Occipital lobe (tissue), 2 donors: Measurements from ENCODE around the gene AFF1. TPM values are rescaled to one million over a fixed set of nuclear protein-coding genes. Genes with fewer than 3 reads are reported as not detected.

Experiments
- DNase-seq: peaks from one replicate; lab custom pipeline; 2025; lab: John Stamatoyannopoulos, UW
- total RNA-seq: library from RNA; depleted of rRNA; stranded (reverse); fragments of >200 nt; gene quantifications from one replicate; pipeline ENCODE4 v1.2.3, GENCODE V29; 2014

The AFF1 gene
- total RNA-seq, 1 donor from 2014 or later: 5.8 TPM

DNA sequence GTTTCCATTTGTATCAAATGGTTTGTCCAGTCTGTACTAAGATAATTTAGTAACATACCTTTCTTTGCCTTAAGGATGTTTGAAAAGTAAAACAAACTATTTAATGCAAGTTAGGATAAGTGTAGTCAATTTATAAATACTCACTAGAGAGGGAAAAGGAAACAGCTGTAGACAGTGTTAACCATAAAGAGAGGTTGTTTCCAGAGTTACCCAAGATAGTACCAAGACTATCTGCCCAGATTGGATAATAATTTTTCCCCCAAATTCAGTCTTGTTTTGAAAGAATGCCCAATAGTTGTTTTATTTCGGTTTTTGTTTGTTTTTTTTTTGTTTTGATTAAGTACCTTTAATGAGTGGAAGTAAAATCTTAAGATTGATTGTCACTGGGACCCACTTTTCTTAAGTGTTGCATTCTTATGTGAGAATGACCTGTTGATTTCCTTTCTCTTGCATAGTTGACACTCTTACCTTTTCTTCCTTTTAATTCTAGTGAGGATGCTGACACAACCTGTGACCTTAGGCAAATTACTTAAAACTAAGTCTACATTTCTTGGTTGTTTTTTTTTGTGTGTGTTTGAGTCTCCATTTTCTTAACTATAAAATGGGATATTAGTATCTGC, 12.8 kb downstream of the AFF1 start:
- DNase-seq: no peak

DNA sequence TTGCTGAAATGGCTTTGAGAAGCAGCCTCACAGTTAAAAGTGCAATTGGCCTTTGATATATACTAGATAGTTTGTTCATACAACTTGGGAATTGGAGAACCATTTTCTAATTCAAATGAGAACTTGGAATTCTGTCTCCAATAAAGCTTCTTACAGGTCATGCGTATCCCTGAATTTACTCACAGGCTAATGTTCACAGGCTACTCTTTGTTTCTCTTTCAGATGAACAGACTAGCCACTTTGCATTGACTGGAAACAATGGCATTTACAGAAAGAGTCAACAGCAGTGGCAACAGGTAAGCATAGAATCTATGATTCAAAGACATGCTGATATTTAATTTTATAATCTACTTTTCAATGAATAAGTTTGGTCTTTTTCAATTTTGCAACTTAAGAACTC, 13.5 kb downstream of the AFF1 start:
- DNase-seq: no peak

DNA sequence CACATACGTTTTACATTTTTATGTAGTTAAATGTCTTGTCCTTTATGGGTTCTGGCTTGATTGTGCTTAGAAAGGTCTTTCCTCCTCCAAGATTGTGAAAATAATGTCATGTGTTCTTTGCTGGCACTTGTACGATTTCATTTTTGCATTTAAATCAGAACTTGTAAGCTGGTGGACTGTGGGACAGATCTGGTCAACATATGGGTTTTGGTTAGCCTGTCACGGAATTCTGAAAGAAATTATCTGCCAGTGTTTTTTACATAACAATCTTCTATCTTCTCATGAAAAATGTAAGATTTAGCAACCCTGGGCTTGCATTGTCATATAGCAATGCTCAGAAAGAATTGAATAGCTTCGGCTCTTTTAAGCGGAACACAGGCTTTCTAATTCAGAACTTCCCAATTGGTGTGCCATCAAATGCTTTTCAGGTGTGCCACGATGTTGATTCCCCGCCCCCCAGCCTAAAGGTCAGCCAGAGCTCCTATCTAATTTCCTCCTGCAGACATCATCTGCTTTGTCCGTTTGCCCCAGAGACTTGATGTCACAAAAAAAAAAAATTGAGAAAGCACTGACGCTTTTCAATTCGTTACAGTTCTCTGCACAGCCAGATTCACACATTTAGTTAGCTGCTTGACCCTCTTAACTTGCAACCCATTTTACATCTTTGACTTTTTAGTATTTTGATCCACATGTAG, 16.2 kb downstream of the AFF1 start:
- no peak for DNase-seq

DNA sequence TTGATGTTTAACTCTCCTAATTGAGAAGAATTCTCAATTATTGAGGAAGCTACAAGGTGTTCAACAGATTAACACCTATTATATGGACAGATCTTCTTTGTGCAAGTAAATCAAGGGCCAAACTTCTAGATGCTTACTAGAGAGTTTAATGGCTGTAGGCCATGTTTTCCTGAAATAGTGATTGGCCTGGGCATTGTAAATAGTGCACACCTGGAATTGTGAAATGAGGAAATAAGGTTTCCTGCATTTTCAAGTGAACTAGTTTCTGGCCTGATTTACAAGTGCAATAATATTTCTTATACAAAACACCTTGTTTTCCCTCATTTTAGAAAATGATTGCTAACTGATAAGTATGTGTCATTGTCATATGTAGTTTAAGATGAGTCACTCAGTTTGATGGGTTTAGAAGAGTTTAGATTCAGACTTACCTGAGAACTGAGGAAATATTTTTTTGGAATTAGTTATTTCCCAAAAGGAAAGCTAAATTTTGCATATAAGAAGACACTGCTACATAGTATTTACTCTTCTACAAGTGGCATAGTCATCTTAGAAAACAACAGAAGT, 21.2 kb downstream of the AFF1 start:
- no peak for DNase-seq

DNA sequence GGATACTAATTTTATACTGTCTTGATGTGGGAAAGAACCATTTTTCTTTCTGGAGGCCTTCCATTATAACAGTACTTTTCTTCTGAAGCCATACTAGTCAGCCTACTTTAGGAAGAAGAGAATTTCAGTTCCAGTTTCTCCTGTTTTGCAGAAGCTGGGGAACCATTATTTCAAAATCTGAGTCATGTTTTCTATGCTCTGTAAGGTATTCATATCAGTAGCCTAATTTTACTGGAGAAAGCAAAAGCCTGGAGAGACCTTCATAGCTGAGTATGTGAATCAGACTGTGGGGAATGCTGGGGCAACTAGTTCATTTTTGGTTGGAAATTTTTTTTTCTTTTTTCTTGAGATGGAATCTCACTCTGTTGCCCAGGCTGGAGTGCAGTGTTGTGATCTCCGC, 22.4 kb downstream of the AFF1 start:
- no peak for DNase-seq

DNA sequence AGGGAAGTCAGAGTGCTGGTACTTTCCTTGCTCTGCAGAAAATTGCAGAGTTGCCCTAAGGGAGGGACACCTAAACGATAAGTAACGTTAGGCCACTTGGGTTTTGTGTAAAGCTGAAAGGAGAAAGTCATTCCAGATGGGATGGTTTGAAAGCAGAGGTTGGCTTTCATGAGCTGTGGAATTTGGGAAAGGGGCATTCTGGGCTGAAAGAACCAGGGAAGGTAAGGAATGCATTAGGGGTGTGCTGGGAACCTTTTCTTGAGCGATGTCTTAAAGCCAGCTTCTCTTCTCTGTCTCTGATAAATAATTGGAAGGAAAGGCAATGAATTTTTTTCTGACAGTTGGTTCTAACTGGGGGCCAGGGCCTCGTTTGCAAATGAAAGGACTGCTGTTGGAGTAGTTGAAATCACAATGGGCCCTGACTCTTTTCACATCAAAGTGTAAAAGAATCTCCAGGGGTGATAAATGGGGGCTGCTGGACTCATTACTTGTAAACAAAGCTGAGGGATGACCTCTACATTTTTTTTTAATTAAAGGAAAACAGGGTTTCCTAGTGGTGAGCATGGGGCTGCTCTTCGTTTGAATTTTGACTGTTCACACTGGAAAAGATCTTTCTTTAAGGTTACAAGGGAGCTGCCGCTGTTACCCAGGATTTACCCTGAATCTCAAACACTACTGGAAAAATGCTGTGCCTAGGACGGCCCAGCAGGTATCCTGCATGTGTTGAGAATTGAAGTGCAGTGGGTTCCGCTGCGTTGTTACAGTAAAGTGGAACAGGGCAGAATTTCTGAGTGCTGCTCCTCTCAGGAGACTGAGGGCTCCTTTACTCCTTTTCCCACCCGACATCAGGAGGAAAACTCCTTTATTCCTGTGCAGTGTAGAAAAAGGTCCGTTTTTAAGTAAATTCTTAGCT, 25.0 kb downstream of the AFF1 start:
- DNase-seq: no peak

DNA sequence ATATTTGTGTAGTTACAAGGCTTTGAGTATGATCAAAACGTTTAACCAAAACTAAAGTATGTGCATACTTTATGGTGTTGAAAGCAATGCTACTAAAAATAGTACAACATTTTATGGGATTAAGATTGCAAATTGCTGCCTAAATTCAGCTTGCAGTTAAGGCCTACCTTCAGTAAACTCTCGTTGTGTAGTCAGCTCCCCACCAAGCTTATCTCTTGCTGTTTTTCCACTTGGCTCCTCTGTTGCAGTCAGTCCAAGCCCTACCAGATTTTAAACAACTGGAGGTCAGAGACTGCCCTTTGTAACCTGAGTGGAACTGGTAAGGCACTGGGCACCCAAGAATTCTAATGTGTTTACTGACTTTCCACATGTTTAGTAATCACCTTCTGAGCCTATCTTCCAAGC, 25.7 kb downstream of the AFF1 start:
- DNase-seq: no peak

DNA sequence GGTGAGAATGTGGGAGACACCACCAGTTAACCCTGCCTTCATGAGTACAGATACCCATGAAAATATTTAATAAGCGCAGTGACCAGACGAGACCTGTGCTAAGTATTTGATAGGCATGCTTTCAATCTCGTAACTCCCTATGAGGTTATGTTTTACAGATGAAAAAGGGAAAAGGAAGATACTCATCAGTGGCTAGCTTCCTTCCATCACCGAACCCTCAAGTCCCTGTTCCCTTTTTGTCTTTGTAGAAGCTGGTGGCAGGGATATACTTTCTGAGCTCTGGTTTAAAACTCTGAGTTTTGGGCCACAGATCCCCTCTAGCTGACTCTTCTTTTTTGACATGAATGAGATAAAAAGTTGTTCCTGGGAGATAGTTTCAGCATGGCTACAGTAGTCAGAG, 26.3 kb downstream of the AFF1 start:
- DNase-seq: no peak

DNA sequence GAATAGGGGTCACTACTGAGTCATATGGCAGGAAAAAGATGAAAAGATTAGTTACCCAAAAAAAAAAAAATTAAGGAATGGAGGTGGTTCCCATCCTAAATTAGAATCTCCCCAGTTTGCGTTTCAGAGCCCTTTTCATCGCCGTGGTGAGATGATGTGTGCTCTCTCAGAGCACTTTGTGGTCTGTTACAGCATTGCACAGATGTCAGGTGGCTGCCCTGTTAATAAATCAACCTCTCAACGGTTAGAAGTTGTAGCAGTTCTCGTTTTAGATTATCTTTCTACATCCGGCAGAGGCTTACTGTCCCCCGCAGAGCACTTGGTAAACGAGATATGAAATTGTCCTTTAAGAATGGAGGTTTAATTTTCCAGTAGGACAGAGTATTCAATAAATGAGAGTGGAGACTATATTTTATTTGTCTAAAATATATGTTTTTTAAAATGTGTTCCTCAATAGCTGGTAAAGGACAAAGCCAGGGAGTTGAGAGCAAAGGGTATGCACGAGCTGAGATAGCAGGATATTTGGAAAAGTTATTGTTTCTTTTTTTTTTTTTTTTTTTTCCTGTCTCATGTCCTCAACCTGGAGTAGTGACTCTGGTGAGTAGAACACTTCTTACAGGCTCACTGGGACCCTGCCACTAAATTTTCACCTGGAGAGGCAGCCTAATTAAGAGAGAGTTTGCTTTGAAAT, 26.9 kb downstream of the AFF1 start:
- no peak for DNase-seq

DNA sequence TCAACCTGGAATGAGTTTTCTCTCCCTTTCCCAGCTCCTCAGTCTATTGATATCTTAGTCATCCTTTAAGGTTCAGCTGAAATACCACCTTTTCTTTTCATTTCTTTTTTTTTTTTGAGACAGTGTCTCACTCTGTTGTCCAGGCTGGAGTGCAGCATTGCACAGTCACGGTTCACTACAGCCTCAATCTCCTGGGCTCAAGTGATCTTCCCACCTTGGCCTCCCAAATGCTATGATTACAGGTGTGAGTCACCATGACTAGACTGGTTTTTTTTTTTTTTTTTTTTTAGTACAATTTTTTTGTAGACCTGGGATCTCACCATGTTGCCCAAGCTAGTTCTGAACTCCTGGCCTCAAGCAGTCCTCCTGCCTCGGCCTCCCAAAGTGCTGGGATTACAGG, 28.9 kb downstream of the AFF1 start:
- no peak for DNase-seq

DNA sequence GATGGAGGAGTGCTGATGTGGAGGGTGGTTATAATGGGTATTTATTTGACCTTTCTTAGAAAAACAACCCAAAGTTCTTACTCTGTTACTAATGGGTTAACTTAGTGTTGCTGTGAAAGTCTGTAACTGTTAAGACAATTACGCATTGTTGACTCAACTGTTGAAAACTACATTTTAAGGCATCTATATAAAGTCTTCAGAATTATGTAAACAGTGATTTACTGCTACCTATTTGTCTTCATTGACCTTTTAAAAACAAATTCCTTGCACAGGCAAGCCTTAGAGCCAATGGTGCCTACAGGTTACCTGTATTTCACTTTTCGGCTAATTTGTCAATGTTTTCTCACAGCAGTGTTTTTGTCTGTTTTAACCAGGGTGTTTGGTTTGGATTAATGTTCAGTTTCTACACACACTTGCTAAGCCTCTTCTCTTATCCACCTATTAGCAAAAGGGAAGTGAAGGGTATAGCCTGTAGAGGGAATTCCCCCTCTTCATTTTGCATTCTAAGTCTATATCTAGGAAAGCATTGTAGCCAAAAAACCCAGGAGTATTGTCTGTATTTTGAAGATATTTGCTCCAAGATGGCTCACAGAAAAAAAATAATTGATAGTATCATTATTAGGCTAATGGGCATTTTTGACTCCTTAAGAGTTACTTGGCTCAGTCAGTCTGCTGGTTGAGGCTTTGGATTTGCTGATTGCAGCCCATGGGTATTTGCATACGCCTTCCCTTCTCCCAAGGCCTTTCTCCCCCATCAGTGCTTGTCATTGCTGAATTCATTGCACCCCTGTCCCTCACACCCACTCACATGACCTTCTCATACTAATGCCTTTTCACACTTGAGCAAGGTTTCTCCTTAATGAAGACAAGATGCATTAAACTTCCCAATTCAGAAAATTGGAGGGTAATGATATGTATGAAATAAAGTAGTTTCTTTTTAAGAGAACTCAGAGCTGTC, 30.5 kb downstream of the AFF1 start:
- no peak for DNase-seq

DNA sequence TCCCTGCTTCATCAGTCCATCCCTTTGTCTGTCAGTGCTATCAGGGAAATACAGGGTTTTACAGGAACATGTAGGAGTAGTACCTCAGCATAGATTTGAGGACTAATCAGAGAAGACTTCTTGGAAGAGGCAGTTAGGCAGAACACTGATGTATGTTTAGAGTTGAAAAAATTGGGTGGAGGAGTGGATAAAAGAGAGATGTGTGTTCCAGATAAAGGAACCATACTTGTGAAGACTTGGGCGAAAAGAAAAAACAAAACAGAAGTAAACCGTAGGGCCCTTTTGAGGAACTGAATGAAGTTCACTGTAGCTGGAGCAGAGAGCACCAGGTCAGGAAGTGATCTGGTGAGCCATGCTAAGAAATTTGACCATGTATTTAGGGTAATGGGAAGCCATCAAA, 32.3 kb downstream of the AFF1 start:
- DNase-seq: no peak

DNA sequence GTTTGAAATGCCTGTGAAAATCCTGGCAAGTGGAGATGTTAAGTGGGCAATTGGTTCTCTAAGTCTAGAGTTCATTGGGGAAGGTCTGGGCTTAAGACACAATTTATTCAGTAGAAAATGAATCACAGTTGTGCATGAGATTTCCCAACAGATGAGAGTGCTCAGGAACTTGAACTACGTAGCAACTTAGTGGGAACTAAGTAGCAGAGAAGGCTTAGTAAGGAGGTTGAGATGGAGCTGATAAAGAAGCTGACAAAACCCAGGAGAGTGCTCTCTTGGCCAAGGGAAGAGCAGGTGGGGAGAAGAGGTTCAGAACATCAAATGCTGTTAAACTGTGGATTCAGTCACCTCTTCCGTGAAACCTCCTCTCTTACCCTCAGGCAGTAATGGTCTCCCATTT, 33.0 kb downstream of the AFF1 start:
- no peak for DNase-seq

DNA sequence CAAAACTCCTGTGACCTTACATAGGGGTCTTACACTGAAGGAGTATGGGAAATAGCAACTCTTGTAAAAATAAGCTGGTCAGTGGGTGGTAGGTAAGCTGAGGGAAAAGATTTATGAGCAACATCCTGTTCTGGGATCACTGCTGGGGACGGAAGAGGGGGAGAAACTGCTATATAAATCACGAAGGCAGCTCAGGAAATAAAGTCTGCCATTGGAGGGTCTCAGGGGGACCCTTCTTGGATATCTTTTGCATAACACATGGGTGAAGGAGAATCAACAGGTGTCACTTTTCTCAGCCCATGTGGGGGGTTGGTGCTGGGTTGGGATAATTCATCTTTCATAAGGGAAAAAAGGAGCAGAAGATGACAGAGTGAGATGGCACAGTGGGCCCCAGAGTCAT, 33.7 kb downstream of the AFF1 start:
- no peak for DNase-seq

DNA sequence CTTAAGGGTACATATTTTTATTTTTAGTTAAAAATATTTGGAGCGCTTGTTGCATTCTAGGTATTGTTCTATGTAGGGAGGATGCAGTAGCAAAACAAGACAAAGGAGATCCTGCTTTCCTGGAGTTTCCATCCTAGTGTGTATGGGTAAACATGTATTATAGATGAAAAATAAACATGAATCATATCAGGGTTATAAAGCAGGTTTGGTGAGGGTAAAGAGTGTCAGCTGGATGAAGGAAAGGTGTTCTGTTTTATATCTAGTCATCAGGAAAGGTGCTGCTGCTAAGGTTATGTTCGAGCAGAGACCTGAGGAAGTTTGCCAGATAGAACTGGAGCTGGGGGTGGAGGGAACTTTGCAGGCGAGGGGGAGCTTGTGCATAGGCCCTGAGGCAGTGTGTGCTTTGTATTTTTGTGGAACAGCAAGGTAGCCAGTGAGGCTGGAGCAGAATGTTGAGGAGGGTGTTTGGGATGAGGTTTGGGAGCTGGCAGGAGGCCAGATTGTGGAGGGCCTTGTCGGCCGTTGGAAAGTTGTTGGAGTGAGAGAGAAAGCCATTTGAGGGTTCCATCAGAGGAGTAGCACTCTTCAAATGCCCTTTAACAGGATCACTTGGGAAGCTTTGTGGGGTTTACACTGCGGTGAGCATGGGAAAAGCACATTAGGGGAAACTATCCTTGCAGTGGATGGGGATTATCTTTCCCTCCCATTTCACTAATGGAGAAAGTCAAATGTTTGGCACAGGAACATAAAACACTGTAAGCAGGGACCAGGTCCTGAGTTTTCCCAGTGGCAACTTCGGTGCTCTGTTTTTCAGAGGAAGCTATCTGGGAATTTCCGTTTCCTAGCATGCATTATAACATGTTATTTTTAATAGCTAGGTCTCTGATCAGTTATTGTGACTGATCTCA, 35.9 kb downstream of the AFF1 start:
- DNase-seq: no peak

DNA sequence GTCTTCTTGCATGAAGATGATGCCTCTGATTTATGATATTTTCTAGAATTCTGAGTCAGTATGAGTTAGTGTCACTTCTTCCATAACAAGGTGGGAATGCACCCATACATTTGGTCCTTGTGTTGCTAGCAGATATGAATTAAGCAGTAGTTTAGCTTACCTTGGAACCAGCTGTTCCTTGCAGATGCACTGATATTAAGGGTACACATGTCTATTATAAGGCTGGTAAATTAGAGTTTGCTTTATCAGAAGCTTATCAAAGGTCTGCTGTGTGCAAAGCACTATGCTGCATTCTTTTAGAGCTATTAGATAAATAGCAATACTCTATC, 36.5 kb downstream of the AFF1 start:
- DNase-seq: no peak

DNA sequence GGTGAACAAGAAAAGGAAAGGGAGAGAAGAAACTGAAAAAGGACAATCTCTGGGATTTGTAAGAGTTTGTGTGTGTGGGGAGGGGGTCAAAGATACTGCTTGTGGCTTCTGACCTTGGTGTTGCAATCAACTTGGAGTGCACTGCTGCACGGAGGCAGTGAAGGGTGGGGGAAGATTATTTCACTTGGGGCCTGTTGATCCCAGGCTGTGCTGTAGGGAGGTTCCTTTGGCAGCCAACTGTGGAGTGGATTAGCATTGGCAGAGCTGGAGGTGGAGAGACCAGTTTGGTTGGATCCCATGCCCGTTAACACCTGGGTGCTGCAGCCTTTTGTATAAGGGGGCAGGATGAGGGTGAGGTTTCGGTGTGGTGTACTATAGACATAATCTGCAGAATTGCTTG, 38.2 kb downstream of the AFF1 start:
- no peak for DNase-seq

DNA sequence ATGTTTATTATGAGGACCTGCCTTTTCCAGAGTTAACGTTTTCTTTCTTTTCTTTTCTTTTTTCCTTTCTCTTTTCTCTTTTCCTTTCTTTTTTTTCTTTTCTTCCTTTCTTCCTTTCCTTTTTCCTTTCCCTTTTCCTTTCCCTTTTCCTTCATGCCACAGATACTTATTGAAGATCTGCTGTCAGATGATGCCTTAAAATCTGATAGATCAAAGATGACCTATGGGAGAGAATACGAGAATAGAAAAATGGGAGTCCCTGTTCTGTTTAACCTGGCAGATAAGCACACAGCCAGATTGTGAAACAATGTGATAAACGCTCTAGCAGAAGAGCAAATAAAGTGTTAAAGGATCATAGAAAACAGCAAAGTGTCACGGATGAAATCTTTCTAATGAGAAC, 38.9 kb downstream of the AFF1 start:
- DNase-seq: no peak

DNA sequence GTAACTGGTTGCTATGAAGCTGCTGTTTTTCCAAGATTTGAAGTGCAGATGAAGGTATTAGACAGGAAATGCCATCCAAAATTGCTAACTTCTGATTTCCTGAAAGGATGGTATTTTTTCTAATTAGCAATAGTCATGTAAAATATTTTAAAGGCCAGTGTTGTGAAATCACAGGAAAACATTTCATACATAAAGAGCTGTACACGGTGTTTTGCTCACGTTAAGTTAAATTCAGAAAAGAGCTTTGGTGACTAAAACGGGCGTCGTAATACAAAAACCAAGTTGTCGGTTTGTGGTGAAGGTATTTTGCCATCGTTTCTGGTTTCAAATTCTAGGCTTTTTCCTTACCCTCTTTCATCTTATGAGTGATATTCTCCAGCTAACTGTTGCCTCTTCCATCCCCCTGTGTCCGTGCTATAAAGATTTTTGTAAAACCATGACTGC, 39.8 kb downstream of the AFF1 start:
- DNase-seq: no peak
